PFSK-1 (cell line): ENCODE data around the gene ATP6V1A.

Source experiments
- FOXP2 ChIP-seq: optimal IDR thresholded peaks from 2 replicates; pipeline ENCODE3; 2011; ENCODE audit warnings: borderline replicate concordance, control low read depth, inconsistent platforms; ENCODE audit not compliant: insufficient read depth; ENCODE audit errors: extremely low read length, extremely low read depth
- POLR2AphosphoS5 ChIP-seq: IDR thresholded peaks from 2 replicates; pipeline ENCODE4 v1.6.1; 2012; ENCODE audit warnings: low read depth, mild to moderate bottlenecking, control low read depth, low read length, moderate library complexity
- REST ChIP-seq, 2 experiments: IDR thresholded peaks; 2 replicates each; pipeline versions ENCODE4 v1.6.1 to v1.8.0; 2011 to 2012; ENCODE audit warnings: low read depth in 2 of 2, low read length in 2 of 2, control low read depth in 1 of 2, inconsistent platforms in 1 of 2, mild to moderate bottlenecking in 1 of 2, moderate library complexity in 1 of 2; ENCODE audit not compliant: insufficient read depth in 1 of 2
- SIN3A ChIP-seq: IDR thresholded peaks from 2 replicates; pipeline ENCODE4 v1.6.1; 2012; ENCODE audit warnings: mild to moderate bottlenecking, low read length, moderate library complexity, borderline replicate concordance; ENCODE audit not compliant: insufficient read depth
- TAF1 ChIP-seq: IDR thresholded peaks from 2 replicates; pipeline ENCODE4 v1.6.1; 2012; ENCODE audit warnings: low read length, control low read depth, borderline replicate concordance; ENCODE audit not compliant: insufficient read depth

Gene ATP6V1A

GRCh38 chr3:113707835-113708234 lies 39.0 kb upstream of the ATP6V1A start:
- TF ChIP-seq REST (IDR thresholded peaks at IDR 0.05; ENCODE audit: insufficient read depth in 1 of 2, low read depth in 2 of 2, low read length in 2 of 2) (no peak), TAF1 (no peak), FOXP2 (no peak), SIN3A (no peak), POLR2AphosphoS5 (no peak)

DNA sequence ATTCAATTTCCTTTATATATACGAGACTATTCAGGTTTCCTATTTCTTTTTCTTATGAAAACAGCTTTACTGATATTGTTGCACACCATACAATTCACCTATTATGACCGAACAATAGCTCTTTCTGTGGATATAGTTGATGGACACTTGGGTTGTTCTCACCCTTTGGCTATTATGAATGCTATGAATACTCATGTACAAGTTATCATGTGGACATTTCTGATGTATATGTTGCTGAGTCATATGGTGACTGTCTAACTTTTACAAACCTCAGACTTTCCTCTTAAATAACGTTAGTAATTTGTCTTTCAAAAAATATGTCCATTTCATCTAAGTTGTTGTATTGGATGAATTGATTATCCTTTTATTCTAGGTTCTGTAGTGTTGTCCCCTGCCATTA lies 34.7 kb upstream of the ATP6V1A start:
- TF ChIP-seq REST (IDR thresholded peaks at IDR 0.05; ENCODE audit: insufficient read depth in 1 of 2, low read depth in 2 of 2, low read length in 2 of 2) = no peak
- no peak for TF ChIP-seq SIN3A
- TF ChIP-seq FOXP2 = no peak
- TF ChIP-seq POLR2AphosphoS5 = no peak
- TF ChIP-seq TAF1 = no peak

GRCh38 chr3:113714702-113715101 lies 32.1 kb upstream of the ATP6V1A start:
- TF ChIP-seq TAF1 = no peak
- TF ChIP-seq SIN3A = no peak
- TF ChIP-seq REST (IDR thresholded peaks at IDR 0.05; ENCODE audit: insufficient read depth in 1 of 2, low read depth in 2 of 2, low read length in 2 of 2) = no peak
- TF ChIP-seq POLR2AphosphoS5 = no peak
- TF ChIP-seq FOXP2 = no peak

GRCh38 chr3:113717308-113717707 lies 29.5 kb upstream of the ATP6V1A start:
- TF ChIP-seq TAF1 = no peak
- TF ChIP-seq REST (IDR thresholded peaks at IDR 0.05; ENCODE audit: insufficient read depth in 1 of 2, low read depth in 2 of 2, low read length in 2 of 2) = no peak
- no peak for TF ChIP-seq FOXP2
- TF ChIP-seq POLR2AphosphoS5 = no peak
- no peak for TF ChIP-seq SIN3A

DNA sequence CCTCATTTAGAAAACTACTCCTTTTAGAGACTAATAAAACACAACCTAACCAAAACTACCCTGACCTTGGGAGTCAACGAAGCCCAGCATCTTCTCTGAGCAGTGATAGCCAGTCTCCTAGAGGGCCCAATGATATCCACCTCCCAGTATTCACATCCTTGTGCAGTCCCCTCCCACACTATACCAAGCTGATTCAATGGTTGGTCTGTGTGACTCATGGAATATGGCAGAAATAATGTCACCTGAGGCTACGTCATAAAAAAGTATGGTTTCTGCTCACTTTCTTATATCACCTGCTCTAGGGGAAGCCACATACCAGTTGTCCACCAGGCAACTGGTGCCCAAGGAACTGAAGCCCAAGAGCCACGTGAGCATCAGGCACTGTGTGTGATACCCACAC lies 29.0 kb upstream of the ATP6V1A start:
- no peak for TF ChIP-seq REST (IDR thresholded peaks at IDR 0.05; ENCODE audit: insufficient read depth in 1 of 2, low read depth in 2 of 2, low read length in 2 of 2)
- no peak for TF ChIP-seq TAF1
- no peak for TF ChIP-seq FOXP2
- TF ChIP-seq POLR2AphosphoS5 = no peak
- no peak for TF ChIP-seq SIN3A
